Mucosa of descending colon (tissue), 3 donors: ENCODE measurements around the gene ZNF135. TPM values are rescaled to one million over a fixed set of nuclear protein-coding genes. Genes with fewer than 3 reads are reported as not detected.

Experiments
- ATAC-seq: fragments of 200-7000 bp; cut with Tn5 transposase; one replicate; pipeline ENCODE4 v1.9.1; 2020; ENCODE audit warnings: mild to moderate bottlenecking, moderate library complexity
- DNase-seq, 3 donors: peaks; one replicate each; pipeline ENCODE4 v3.0.0-alpha.2; 2020
- H3K36me3 ChIP-seq: fragments of 200-600 bp; one replicate; pipeline ENCODE4 v1.8.0; 2021; ENCODE audit warnings: low read depth, mild to moderate bottlenecking
- H3K4me1 ChIP-seq: fragments of 200-600 bp; one replicate; pipeline ENCODE4 v1.8.0; 2021; ENCODE audit warnings: low read depth, mild to moderate bottlenecking
- H3K4me3 ChIP-seq: fragments of 200-600 bp; one replicate; pipeline ENCODE4 v1.8.0; 2021; ENCODE audit warnings: mild to moderate bottlenecking
- H3K9me3 ChIP-seq: fragments of 200-600 bp; one replicate; pipeline ENCODE4 v1.8.0; 2021; ENCODE audit warnings: mild to moderate bottlenecking
- CTCF ChIP-seq: fragments of 200-600 bp; IDR thresholded peaks from one replicate; pipeline ENCODE4 v1.8.0; 2022; ENCODE audit warnings: antibody characterized with exemption, mild to moderate bottlenecking
- intact Hi-C, 2 donors: fragments of 100-400 bp; cut with DNase I in 1 of 2; cut with micrococcal nuclease in 1 of 2; formaldehyde crosslinking; loops; one replicate each; pipeline versions ENCODE4 v1.11.0 to v1.11.1; 2022; cut with DNase I, micrococcal nuclease
- total RNA-seq, 3 donors: library from RNA; stranded (reverse); fragmentation: NEBNext Ultra II Directional in 2 of 3; extraction: Animal tissue kit (Norgen Biotek cat#: 25700) in 2 of 3; gene quantifications; one replicate each; pipeline versions ENCODE4 v1.2.1 to v1.2.4, GENCODE V29; 2021 to 2023
- donor health status: DM: no; HTN: no; CAD: no; lungs with moderate emphysema.
- donor health status: DM: no; HTN: no; CAD: no.
- donor health status: DM: no; HTN: yes; CAD: no.

ZNF135 gene
- total RNA-seq, 3 donors from 2014 or later, result 1.3 to 5.8 (median 2.2) TPM

- no peak for DNase-seq
- ATAC-seq, result no peak
- TF ChIP-seq CTCF, result no peak
- H3K4me3 ChIP-seq, result no peak overlapping the region
- intact Hi-C loops, result no loop called here
- H3K36me3 ChIP-seq, result no peaks in the 10 kb centered on the region
- no peaks in the 10 kb centered on the region for H3K4me1 ChIP-seq
- peaks cover 32% of the 10 kb centered on the region for H3K9me3 ChIP-seq
These were observed 24.6 kb upstream of the ZNF135 start for GRCh38 chr19:58034477-58034793.

GRCh38 chr19:58035863-58036262 lies 23.2 kb upstream of the ZNF135 start:
- intact Hi-C loops, result no loop called here
- DNase-seq (no peak), ATAC-seq (no peak)
- H3K9me3 ChIP-seq, result peaks cover 42% of the 10 kb centered on the region
- H3K4me3 ChIP-seq, result no peak overlapping the region
- no peaks in the 10 kb centered on the region for H3K4me1 ChIP-seq
- no peak for TF ChIP-seq CTCF
- no peaks in the 10 kb centered on the region for H3K36me3 ChIP-seq

GRCh38 chr19:58037927-58038687 lies 21.0 kb upstream of the ZNF135 start:
- no peaks in the 10 kb centered on the region for H3K4me1 ChIP-seq
- H3K4me3 ChIP-seq, result no peak overlapping the region
- DNase-seq (no peak), ATAC-seq (no peak)
- H3K36me3 ChIP-seq, result no peaks in the 10 kb centered on the region
- TF ChIP-seq CTCF, result no peak
- peaks cover 55% of the 10 kb centered on the region for H3K9me3 ChIP-seq
- intact Hi-C loops, result no loop called here

- ATAC-seq, result no peak
- intact Hi-C loops, result no loop called here
- Histone ChIP-seq H3K4me3 (no peak overlapping the region), H3K9me3 (peaks cover 58% of the 10 kb centered on the region), H3K36me3 (no peaks in the 10 kb centered on the region), H3K4me1 (no peaks in the 10 kb centered on the region)
- no peak for TF ChIP-seq CTCF
- DNase-seq, result no peak
These were observed 20.3 kb upstream of the ZNF135 start for GRCh38 chr19:58038688-58039204.

GRCh38 chr19:58040751-58041525 lies 18.1 kb upstream of the ZNF135 start:
- ATAC-seq (no peak), DNase-seq (no peak)
- H3K36me3 ChIP-seq, result no peaks in the 10 kb centered on the region
- no peaks in the 10 kb centered on the region for H3K4me1 ChIP-seq
- intact Hi-C loops, result no loop called here
- peaks cover 72% of the 10 kb centered on the region for H3K9me3 ChIP-seq
- no peak overlapping the region for H3K4me3 ChIP-seq
- no peak for TF ChIP-seq CTCF
